Neural cell (in vitro differentiated cells): Measurements from ENCODE around the gene PEX11B. TPM values are rescaled to one million over a fixed set of nuclear protein-coding genes. Genes with fewer than 3 reads are reported as not detected.
"Not testable (repeated sequence)": the region's sequence is repeated elsewhere in the genome, so short reads cannot be mapped to it uniquely, and the experiment has no call there.

Experiments
- H2AFZ ChIP-seq: fragments of 200-600, 300-800 bp; sonication (generic), shearing (Covaris generic); 2 replicates; pipeline ENCODE4 v1.6.0; 2014; ENCODE audit warnings: low read depth, mild to moderate bottlenecking, antibody characterized with exemption, low read length, moderate library complexity
- H3F3A ChIP-seq: fragments of 200-600 bp; shearing (Covaris generic); 2 replicates; pipeline ENCODE4 v1.6.1; 2016; ENCODE audit warnings: mild to moderate bottlenecking, moderate library complexity, mixed read lengths, antibody characterized with exemption, low read length; ENCODE audit not compliant: insufficient read depth, poor library complexity, severe bottlenecking
- H3K27ac ChIP-seq: fragments of 200-600, 300-800 bp; sonication (generic), shearing (Covaris generic); 2 replicates; pipeline ENCODE4 v1.5.1; 2014; ENCODE audit warnings: mild to moderate bottlenecking, low read length, moderate library complexity
- H3K27me3 ChIP-seq: fragments of 300-800, 200-600 bp; sonication (generic), shearing (Covaris generic); 2 replicates; pipeline ENCODE4 v1.6.0; 2014; ENCODE audit warnings: mild to moderate bottlenecking, low read depth, low read length, moderate library complexity; ENCODE audit not compliant: insufficient read depth
- H3K36me3 ChIP-seq: fragments of 300-800, 200-600 bp; sonication (generic), shearing (Covaris generic); 2 replicates; pipeline ENCODE4 v1.5.1; 2014; ENCODE audit warnings: mild to moderate bottlenecking, antibody characterized with exemption, low read length, moderate library complexity; ENCODE audit not compliant: insufficient read depth
- H3K4me2 ChIP-seq: fragments of 300-800, 200-600 bp; sonication (generic), shearing (Covaris generic); 2 replicates; pipeline ENCODE4 v1.6.0; 2014; ENCODE audit warnings: mild to moderate bottlenecking, low read length
- H3K4me3 ChIP-seq: fragments of 300-800, 200-600 bp; sonication (generic), shearing (Covaris generic); 2 replicates; pipeline ENCODE4 v1.5.1; 2014; ENCODE audit warnings: mild to moderate bottlenecking, low read length, moderate library complexity
- H3K79me2 ChIP-seq: fragments of 200-600 bp; shearing (Covaris generic); replicated peaks from 2 replicates; pipeline ENCODE4 v1.6.0; 2014; ENCODE audit warnings: mild to moderate bottlenecking, low read length, moderate library complexity; ENCODE audit not compliant: insufficient read depth
- H3K9ac ChIP-seq: fragments of 300-800, 200-600 bp; sonication (generic), shearing (Covaris generic); 2 replicates; pipeline ENCODE4 v1.6.1; 2016; ENCODE audit warnings: mild to moderate bottlenecking, low read length, mixed read lengths
- H3K9me2 ChIP-seq: fragments of 200-600 bp; shearing (Covaris generic); 2 replicates; pipeline ENCODE4 v1.6.1; 2016; ENCODE audit warnings: mild to moderate bottlenecking, low read length, mixed read lengths; ENCODE audit not compliant: insufficient read depth
- H3K9me3 ChIP-seq: fragments of 200-600, 300-800 bp; sonication (generic), shearing (Covaris generic); 2 replicates; pipeline ENCODE4 v1.6.1; 2016; ENCODE audit warnings: mild to moderate bottlenecking, mixed run types, low read length, moderate library complexity, mixed read lengths
- H4K20me1 ChIP-seq: fragments of 200-600 bp; shearing (Covaris generic); 2 replicates; pipeline ENCODE4 v1.6.1; 2016; ENCODE audit warnings: mild to moderate bottlenecking, mixed run types; ENCODE audit not compliant: insufficient read depth
- CTCF ChIP-seq: fragments of 450-650 bp; IDR thresholded peaks from 2 replicates; pipeline ENCODE4 v1.5.1; 2014; ENCODE audit warnings: antibody characterized with exemption, mild to moderate bottlenecking, moderate library complexity; ENCODE audit not compliant: poor library complexity, severe bottlenecking
- EP300 ChIP-seq: fragments of 450-650 bp; conservative IDR thresholded peaks from 2 replicates; pipeline ENCODE4 v1.6.1; 2014; ENCODE audit warnings: antibody characterized with exemption, mild to moderate bottlenecking, moderate library complexity; ENCODE audit not compliant: poor library complexity, severe bottlenecking
- EZH2 ChIP-seq: fragments of 200-600, 300-800 bp; shearing (Covaris generic), sonication (generic); IDR thresholded peaks from 2 replicates; pipeline ENCODE4 v1.6.1; 2014; ENCODE audit warnings: antibody characterized with exemption, low read length, borderline replicate concordance, mild to moderate bottlenecking; ENCODE audit not compliant: insufficient read depth, poor library complexity, severe bottlenecking
- MXI1 ChIP-seq: fragments of 450-650 bp; conservative IDR thresholded peaks from 2 replicates; pipeline ENCODE4 v1.6.1; 2014; ENCODE audit warnings: antibody characterized with exemption, mild to moderate bottlenecking; ENCODE audit not compliant: poor library complexity, severe bottlenecking
- POLR2AphosphoS5 ChIP-seq: IDR thresholded peaks from 2 replicates; pipeline ENCODE4 v1.6.1; 2012
- RAD21 ChIP-seq: fragments of 450-650 bp; conservative IDR thresholded peaks from 2 replicates; pipeline ENCODE4 v1.6.1; 2014; ENCODE audit warnings: antibody characterized with exemption, mild to moderate bottlenecking, moderate library complexity
- REST ChIP-seq: IDR thresholded peaks from 2 replicates; pipeline ENCODE4 v1.6.1; 2012; ENCODE audit warnings: borderline replicate concordance
- SMC3 ChIP-seq: fragments of 450-650 bp; conservative IDR thresholded peaks from 2 replicates; pipeline ENCODE4 v1.6.1; 2014; ENCODE audit warnings: antibody characterized with exemption, mild to moderate bottlenecking, moderate library complexity; ENCODE audit not compliant: poor library complexity
- TAF1 ChIP-seq: IDR thresholded peaks from 2 replicates; pipeline ENCODE4 v1.6.1; 2012; ENCODE audit warnings: low read depth
- polyA plus RNA-seq: library from polyadenylated mRNA; depleted of rRNA; stranded (reverse); fragments of >200 nt; gene quantifications from 2 replicates; pipeline ENCODE4 v1.2.3, GENCODE V29; 2014

PEX11B gene
- polyA plus RNA-seq, 1 donor from 2014 or later = 52.4 TPM

- peaks cover 11% of the 10 kb centered on the region for H3K79me2 ChIP-seq
- no peaks in the 10 kb centered on the region for H3K9me3 ChIP-seq
- H3K4me2 ChIP-seq = peak overlapping the region; percentile 93
- H2AFZ ChIP-seq = peak overlapping the region; percentile 40
- H3K27me3 ChIP-seq = no peaks in the 10 kb centered on the region
- H3K27ac ChIP-seq = peak overlapping the region; percentile 97
- peak overlapping the region; percentile 84 for H3K9ac ChIP-seq
- no peaks in the 10 kb centered on the region for H3F3A ChIP-seq
- no peaks in the 10 kb centered on the region for H4K20me1 ChIP-seq
- no peaks in the 10 kb centered on the region for H3K9me2 ChIP-seq
- H3K4me3 ChIP-seq = peak overlapping the region; percentile 70
- no peak for TF ChIP-seq EP300
- no peak for TF ChIP-seq CTCF
- no peak for TF ChIP-seq TAF1
- no peak for TF ChIP-seq SMC3
- no peak for TF ChIP-seq RAD21
- no peak for TF ChIP-seq POLR2AphosphoS5
- H3K36me3 ChIP-seq = no peaks in the 10 kb centered on the region
These were observed 8.2 kb upstream of the PEX11B start for GRCh38 chr1:145926686-145927062.

- H3K4me3 ChIP-seq = no peak overlapping the region
- no peak overlapping the region for H2AFZ ChIP-seq
- H3K9me2 ChIP-seq = no peaks in the 10 kb centered on the region
- no peak overlapping the region for H3K4me2 ChIP-seq
- no peaks in the 10 kb centered on the region for H3K9me3 ChIP-seq
- no peaks in the 10 kb centered on the region for H3K36me3 ChIP-seq
- no peaks in the 10 kb centered on the region for H3K27me3 ChIP-seq
- no peak overlapping the region for H3K9ac ChIP-seq
- peaks cover 11% of the 10 kb centered on the region for H3K79me2 ChIP-seq
- TF ChIP-seq POLR2AphosphoS5 = no peak
- no peak for TF ChIP-seq RAD21
- no peak for TF ChIP-seq CTCF
- no peak for TF ChIP-seq SMC3
- TF ChIP-seq EP300 = no peak
- no peak for TF ChIP-seq REST
- no peak for TF ChIP-seq MXI1
- no peak for TF ChIP-seq TAF1
- TF ChIP-seq EZH2 = no peak
- H4K20me1 ChIP-seq = no peaks in the 10 kb centered on the region
- H3F3A ChIP-seq = no peaks in the 10 kb centered on the region
- H3K27ac ChIP-seq = no peak overlapping the region
These were observed 3.7 kb upstream of the PEX11B start for GRCh38 chr1:145922266-145922665.

GRCh38 chr1:145920297-145920696 lies 1.8 kb upstream of the PEX11B start:
- H3K4me3 ChIP-seq, H3K9me2 ChIP-seq, H3K79me2 ChIP-seq, H3K27me3 ChIP-seq, H3K4me2 ChIP-seq, H2AFZ ChIP-seq, H3K9ac ChIP-seq, H3K36me3 ChIP-seq, H3F3A ChIP-seq, H3K9me3 ChIP-seq, H4K20me1 ChIP-seq, H3K27ac ChIP-seq: not testable (repeated sequence)
